Loucy (cell line): ENCODE results near the gene PPIL4.
"Not testable (repeated sequence)": the region's sequence is repeated elsewhere in the genome, so short reads cannot be mapped to it uniquely, and the experiment has no call there.

Experiments
- CTCF ChIP-seq: fragments of 200-600 bp; sonication (generic); conservative IDR thresholded peaks from 2 replicates; pipeline ENCODE4 v1.5.1; 2014; ENCODE audit warnings: mild to moderate bottlenecking, antibody characterized with exemption, low read length
- EZH2phosphoT487 ChIP-seq: fragments of 200-600 bp; IDR thresholded peaks from 2 replicates; pipeline ENCODE4 v1.6.1; 2018; ENCODE audit warnings: antibody characterized with exemption, mild to moderate bottlenecking, moderate library complexity, borderline replicate concordance

- TF ChIP-seq CTCF, EZH2phosphoT487: not testable (repeated sequence)
Measured at GRCh38 chr6:149462712-149463111, 83.1 kb downstream of the PPIL4 start.
